ENCODE data around the gene CACHD1. TPM values are rescaled to one million over a fixed set of nuclear protein-coding genes. Genes with fewer than 3 reads are reported as not detected.

CACHD1 gene
- total and polyA plus RNA-seq, 2 of the 8 experiments (the other 6 are each of a cell fraction or from before 2014, with no cell fraction given) = 22.2 to 42.5 TPM

GRCh38 chr1:64597113-64597512 is 127.2 kb downstream of the CACHD1 start:
- no peaks in the 10 kb centered on the region for H4K20me1 ChIP-seq (replicated peaks in 1 of 2; ENCODE audit: control insufficient read depth in 1 of 2, insufficient read depth in 2 of 2, low read length in 2 of 2)
- no peak overlapping the region for H3K9ac ChIP-seq (replicated peaks in 1 of 4; ENCODE audit: extremely low read depth in 1 of 4, low read depth in 3 of 4, low read length in 3 of 4)
- H3K4me1 ChIP-seq (replicated peaks in 1 of 4; ENCODE audit: control insufficient read depth in 3 of 4, insufficient read depth in 4 of 4, low read length in 3 of 4) = peaks cover 0 to 14% (median 3%) of the 10 kb centered on the region in 4 experiments; a peak in 3 of 7 replicates
- H3K79me1 ChIP-seq (ENCODE audit: low read depth, low read length) = peaks cover 6% of the 10 kb centered on the region
- H2BK20ac ChIP-seq (ENCODE audit: low read length) = no peak overlapping the region
- no peak overlapping the region for H3K56ac ChIP-seq (replicated peaks; ENCODE audit: insufficient read length, low read depth, low read length)
- no peak overlapping the region for H3K4ac ChIP-seq (replicated peaks; ENCODE audit: insufficient read length, low read depth, low read length)
- no peak overlapping the region for H4K8ac ChIP-seq (ENCODE audit: extremely low read depth, insufficient read depth, low read length)
- no peak overlapping the region for H3K4me2 ChIP-seq (ENCODE audit: insufficient read depth in 1 of 2, low read depth in 2 of 2, low read length in 2 of 2)
- no peaks in the 10 kb centered on the region for H3K27me3 ChIP-seq (replicated peaks in 1 of 4; ENCODE audit: control insufficient read depth in 3 of 4, extremely low read depth in 1 of 4, insufficient read depth in 3 of 4, low read length in 3 of 4)
- H3K23ac ChIP-seq (ENCODE audit: insufficient read length) = no peak overlapping the region
- H3K18ac ChIP-seq (ENCODE audit: extremely low read depth, low read length) = no peak overlapping the region
- no peak overlapping the region for H2BK12ac ChIP-seq (ENCODE audit: low read depth, low read length)
- TF ChIP-seq RAD21 (IDR thresholded peaks at IDR 0.05 in 1 of 2, conservative IDR thresholded peaks at IDR 0.05 in 1 of 2; ENCODE audit: low read depth in 2 of 2, low read length in 2 of 2) (no peak), RFX5 (IDR thresholded peaks at IDR 0.05; ENCODE audit: borderline replicate concordance, low read depth, low read length) (no peak), CHD1 (IDR thresholded peaks at IDR 0.05; ENCODE audit: low read depth, low read length) (no peak), BACH1 (IDR thresholded peaks at IDR 0.05; ENCODE audit: low read length) (no peak)
- no peak overlapping the region for H3K14ac ChIP-seq (ENCODE audit: insufficient read length)
- peaks cover 0 to 2% (median 0%) of the 10 kb centered on the region in 4 experiments; a peak in 2 of 8 replicates for H3K36me3 ChIP-seq (ENCODE audit: control insufficient read depth in 2 of 4, insufficient read depth in 4 of 4, low read length in 3 of 4)
- H2AFZ ChIP-seq (ENCODE audit: low read length) = no peak overlapping the region
- FAIRE-seq (no peak), DNase-seq (ENCODE audit: low read depth in 1 of 2, low spot score in 2 of 2) (no peak)
- no peaks in the 10 kb centered on the region for H3K9me3 ChIP-seq (ENCODE audit: insufficient read depth in 2 of 2, low read depth in 1 of 2, low read length in 1 of 2)
- no peak overlapping the region for H2BK5ac ChIP-seq (ENCODE audit: low read depth, low read length)
- H2AK5ac ChIP-seq (ENCODE audit: low read depth, low read length) = no peak overlapping the region
- CTCF ChIA-PET (ENCODE audit: partially characterized antibody) = no interaction called here
- H3K23me2 ChIP-seq (ENCODE audit: low read depth, low read length) = no peaks in the 10 kb centered on the region; the same call in 1 of the 2 replicates
- H2BK15ac ChIP-seq (ENCODE audit: low read length) = no peak overlapping the region
- no peak overlapping the region for H2BK120ac ChIP-seq (replicated peaks; ENCODE audit: low read depth, low read length)
- H3K79me2 ChIP-seq (ENCODE audit: control insufficient read depth in 1 of 2, insufficient read depth in 2 of 2, low read length in 2 of 2) = peaks cover 0 to 77% of the 10 kb centered on the region in 2 experiments; a peak in 3 of 4 replicates
- H3K4me3 ChIP-seq (ENCODE audit: extremely low read depth in 1 of 4, insufficient read depth in 2 of 4, low read depth in 3 of 4, low read length in 4 of 4) = no peak overlapping the region
- no peak overlapping the region for H4K5ac ChIP-seq (ENCODE audit: insufficient read length, low read depth, low read length)
- WGBS, 2 experiments (ENCODE audit: extremely low coverage in 1 of 2, insufficient coverage in 1 of 2, insufficient read length in 1 of 2, insufficient replicate concordance in 2 of 2, low coverage in 1 of 2, low lambda C conversion rate in 2 of 2, missing lambda C conversion rate in 1 of 2) = 87% methylated on average over 4 of the region's 4 CpGs; no CpG with 5 or more reads in 1 of the 2 experiments
- POLR2A ChIA-PET (ENCODE audit: partially characterized antibody) = no interaction called here
- H3K27ac ChIP-seq (ENCODE audit: low read depth, low read length) = no peak overlapping the region
- H4K91ac ChIP-seq (replicated peaks; ENCODE audit: insufficient read length, low read length) = no peak overlapping the region

Measured in H1 (cell line).